SK-N-SH (cell line): ENCODE measurements around the gene TTC7B. TPM values are rescaled to one million over a fixed set of nuclear protein-coding genes. Genes with fewer than 3 reads are reported as not detected.

Source experiments
- CTCF ChIA-PET: fragments of 300-600, 350-600 bp; formaldehyde crosslinking; extraction: SDS; loops from one replicate; lab custom pipeline; 2021; lab: Yijun Ruan, JAX
- POLR2A ChIA-PET: fragments of 350-600 bp; sonication (Branson Sonifier 250); formaldehyde crosslinking; extraction: SDS; loops from one replicate; lab custom pipeline; 2020; ENCODE audit warnings: antibody characterized with exemption, inconsistent platforms; lab: Yijun Ruan, JAX
- DNase-seq: peaks from one replicate; pipeline ENCODE4 v3.0.0; 2012
- H2AFZ ChIP-seq: fragments of 200-600 bp; sonication (generic); 2 replicates; pipeline ENCODE4 v1.8.1; 2016; ENCODE audit warnings: antibody characterized with exemption, mild to moderate bottlenecking, low read depth
- H3F3A ChIP-seq: fragments of 200-600 bp; sonication (generic); replicated peaks from 2 replicates; pipeline ENCODE3; 2016; ENCODE audit warnings: antibody characterized with exemption, mild to moderate bottlenecking; ENCODE audit not compliant: insufficient read depth
- H3K27ac ChIP-seq, 2 experiments: fragments of 200-500 bp in 1 of 2; fragments of 200-600 bp in 1 of 2; sonication (Bioruptor generic) in 1 of 2; sonication (generic), shearing (Covaris generic) in 1 of 2; 2 replicates each; pipeline versions ENCODE4 v1.5.1 to v1.6.1; 2014 to 2016; ENCODE audit warnings: low read depth in 2 of 2, inconsistent platforms in 1 of 2, low read length in 1 of 2, mild to moderate bottlenecking in 1 of 2, mixed read lengths in 1 of 2
- H3K27me3 ChIP-seq: fragments of 200-600 bp; sonication (generic), shearing (Covaris generic); 2 replicates; pipeline ENCODE4 v1.6.1; 2016; ENCODE audit warnings: mixed run types; ENCODE audit not compliant: insufficient read depth
- H3K36me3 ChIP-seq, 2 experiments: fragments of 200-500 bp in 1 of 2; fragments of 200-600 bp in 1 of 2; sonication (Bioruptor generic) in 1 of 2; sonication (generic) in 1 of 2; replicated peaks in 1 of 2; 2 replicates each; pipeline versions ENCODE3 to v1.5.1; 2014 to 2016; ENCODE audit warnings: low read length in 1 of 2, mild to moderate bottlenecking in 1 of 2; ENCODE audit not compliant: insufficient read depth in 2 of 2, control insufficient read depth in 1 of 2
- H3K4me1 ChIP-seq, 2 experiments: fragments of 200-500 bp in 1 of 2; fragments of 200-600 bp in 1 of 2; sonication (Bioruptor generic) in 1 of 2; sonication (generic), shearing (Covaris generic) in 1 of 2; 2 replicates each; pipeline versions ENCODE4 v1.5.1 to v1.6.1; 2014 to 2016; ENCODE audit warnings: low read depth in 1 of 2, low read length in 1 of 2, mixed run types in 1 of 2; ENCODE audit not compliant: insufficient read depth in 2 of 2, control insufficient read depth in 1 of 2
- H3K4me2 ChIP-seq: fragments of 200-600 bp; sonication (generic), shearing (Covaris generic); 2 replicates; pipeline ENCODE4 v1.6.1; 2017; ENCODE audit warnings: mixed run types
- H3K4me3 ChIP-seq, 2 experiments: fragments of 200-500 bp in 1 of 2; fragments of 200-600 bp in 1 of 2; sonication (Bioruptor generic) in 1 of 2; sonication (generic), shearing (Covaris generic) in 1 of 2; 2 replicates each; pipeline versions ENCODE4 v1.5.1 to v1.8.1; 2014 to 2016; ENCODE audit warnings: low read depth in 2 of 2, inconsistent platforms in 1 of 2, low read length in 1 of 2, mild to moderate bottlenecking in 1 of 2, mixed read lengths in 1 of 2, moderate library complexity in 1 of 2
- H3K79me2 ChIP-seq: fragments of 200-600 bp; sonication (generic); 2 replicates; pipeline ENCODE4 v1.8.1; 2017; ENCODE audit warnings: mild to moderate bottlenecking; ENCODE audit not compliant: insufficient read depth
- H3K9ac ChIP-seq: fragments of 200-600 bp; sonication (generic); 2 replicates; pipeline ENCODE4 v1.6.1; 2017; ENCODE audit warnings: mixed run types
- H3K9me2 ChIP-seq: fragments of 200-600 bp; sonication (generic); 2 replicates; pipeline ENCODE4 v1.6.1; 2017; ENCODE audit warnings: mixed run types
- H3K9me3 ChIP-seq: fragments of 200-600 bp; sonication (generic); 2 replicates; pipeline ENCODE4 v1.6.1; 2017; ENCODE audit warnings: mixed run types, mild to moderate bottlenecking, moderate library complexity
- H4K20me1 ChIP-seq: fragments of 200-600 bp; sonication (generic); 2 replicates; pipeline ENCODE4 v1.6.1; 2017; ENCODE audit warnings: mild to moderate bottlenecking, mixed run types; ENCODE audit not compliant: insufficient read depth
- CHD2 ChIP-seq: fragments of 150-350 bp; IDR thresholded peaks from 2 replicates; pipeline ENCODE4 v1.6.1; 2018; ENCODE audit warnings: low read length; ENCODE audit not compliant: partially characterized antibody
- EZH2phosphoT487 ChIP-seq: fragments of 200-600 bp; sonication (generic); IDR thresholded peaks from 2 replicates; pipeline ENCODE4 v1.6.1; 2017; ENCODE audit warnings: low read depth, mixed run types, mild to moderate bottlenecking, antibody characterized with exemption, moderate library complexity, borderline replicate concordance
- FOXM1 ChIP-seq: IDR thresholded peaks from 2 replicates; pipeline ENCODE4 v1.4.0; 2012; ENCODE audit warnings: low read depth, mild to moderate bottlenecking
- GABPA ChIP-seq: IDR thresholded peaks from 2 replicates; pipeline ENCODE4 v1.4.0; 2012; ENCODE audit warnings: low read depth, mild to moderate bottlenecking
- GATA2 ChIP-seq: sonication (generic); formaldehyde crosslinking; IDR thresholded peaks from 2 replicates; pipeline ENCODE4 v1.5.0; 2020; ENCODE audit warnings: mild to moderate bottlenecking, missing genetic modification reagents
- JUND ChIP-seq: IDR thresholded peaks from 2 replicates; pipeline ENCODE4 v1.4.0; 2012
- MAX ChIP-seq: IDR thresholded peaks from 2 replicates; pipeline ENCODE4 v1.4.0; 2012; ENCODE audit warnings: low read depth
- NRF1 ChIP-seq: IDR thresholded peaks from 2 replicates; pipeline ENCODE4 v1.6.1; 2012; ENCODE audit warnings: low read depth, mild to moderate bottlenecking, low read length
- PBX3 ChIP-seq: IDR thresholded peaks from 2 replicates; pipeline ENCODE4; 2012
- RFX5 ChIP-seq: IDR thresholded peaks from 2 replicates; pipeline ENCODE4 v1.6.1; 2012; ENCODE audit warnings: mild to moderate bottlenecking, improper control_type of control experiment, low read length
- RXRA ChIP-seq: IDR thresholded peaks from 2 replicates; pipeline ENCODE4 v1.4.0; 2012; ENCODE audit warnings: low read depth, mild to moderate bottlenecking, borderline replicate concordance
- TAF1 ChIP-seq: IDR thresholded peaks from 2 replicates; pipeline ENCODE4 v1.6.1; 2012; ENCODE audit warnings: low read depth, mild to moderate bottlenecking, low read length, moderate library complexity, borderline replicate concordance
- TCF12 ChIP-seq: IDR thresholded peaks from 2 replicates; pipeline ENCODE4 v1.4.0; 2012
- TEAD4 ChIP-seq: IDR thresholded peaks from 2 replicates; pipeline ENCODE4 v1.4.0; 2012; ENCODE audit warnings: mild to moderate bottlenecking, borderline replicate concordance; ENCODE audit not compliant: insufficient read depth
- USF1 ChIP-seq: IDR thresholded peaks from 2 replicates; pipeline ENCODE4 v1.4.0; 2012; ENCODE audit warnings: low read depth, borderline replicate concordance
- USF2 ChIP-seq: fragments of 150-350 bp; IDR thresholded peaks from 2 replicates; pipeline ENCODE4 v1.6.1; 2017; ENCODE audit warnings: antibody characterized with exemption, low read length, low read depth, borderline replicate concordance
- ZBTB33 ChIP-seq: IDR thresholded peaks from 2 replicates; pipeline ENCODE4 v1.4.0; 2012; ENCODE audit warnings: low read depth, borderline replicate concordance
- WGBS: methylation state at CpG from one replicate; pipeline ENCODE4 v1.1.6; 2017; ENCODE audit warnings: low lambda C conversion rate; 5-methylcytosine and 5-hydroxymethylcytosine counted together
- polyA plus RNA-seq, 3 experiments: library from polyadenylated mRNA; depleted of rRNA; stranded (reverse); fragments of >200 nt; gene quantifications; 2 replicates each; pipeline ENCODE4 v1.2.3, GENCODE V29; 2012

Gene TTC7B
- polyA plus RNA-seq, 1 of the 3 experiments (the other 2 are of a cell fraction): 43.1 TPM

- H3K79me2 ChIP-seq: no peaks in the 10 kb centered on the region
- H3K9me2 ChIP-seq: no peaks in the 10 kb centered on the region
- H3F3A ChIP-seq: no peaks in the 10 kb centered on the region
- H3K4me3 ChIP-seq: no peak overlapping the region
- POLR2A ChIA-PET: no interaction called here
- no peak overlapping the region for H3K27ac ChIP-seq
- no peak for DNase-seq
- peaks cover 4 to 6% of the 10 kb centered on the region in 2 experiments; a peak in 2 of 4 replicates for H3K4me1 ChIP-seq
- no peaks in the 10 kb centered on the region for H4K20me1 ChIP-seq
- peaks cover 0 to 5% of the 10 kb centered on the region in 2 experiments for H3K36me3 ChIP-seq
- TF ChIP-seq RXRA (no peak), JUND (no peak), TEAD4 (no peak), GATA2 (CRISPR knock-in tag) (no peak), TAF1 (no peak), FOXM1 (no peak), NRF1 (no peak), USF1 (no peak), TCF12 (no peak), ZBTB33 (no peak), EZH2phosphoT487 (no peak), GABPA (no peak), MAX (no peak), CHD2 (no peak), USF2 (no peak), RFX5 (no peak), PBX3 (no peak)
- no peak overlapping the region for H3K4me2 ChIP-seq
- no peaks in the 10 kb centered on the region for H3K27me3 ChIP-seq
- 84% methylated on average over 3 of the region's 3 CpGs for WGBS
- CTCF ChIA-PET: no interaction called here
- no peak overlapping the region for H2AFZ ChIP-seq
- no peaks in the 10 kb centered on the region for H3K9me3 ChIP-seq
- H3K9ac ChIP-seq: no peak overlapping the region
These were observed 166.6 kb downstream of the TTC7B start for GRCh38 chr14:90649557-90650135.
